KMS-11 (cell line): ENCODE results near the gene LMF2.

Source experiments
- H2AFZ ChIP-seq: fragments of 200-600 bp; sonication (generic); 2 replicates; pipeline ENCODE4 v1.6.1; 2016; ENCODE audit warnings: antibody characterized with exemption, mixed run types, low read depth
- H3K27ac ChIP-seq: fragments of 200-600 bp; sonication (generic); 2 replicates; pipeline ENCODE4 v1.6.1; 2016; ENCODE audit warnings: mild to moderate bottlenecking, mixed run types
- H3K27me3 ChIP-seq: fragments of 200-600 bp; sonication (generic); 2 replicates; pipeline ENCODE4 v1.6.1; 2017; ENCODE audit warnings: mild to moderate bottlenecking, low read depth, mixed run types, moderate library complexity; ENCODE audit not compliant: insufficient read depth
- H3K36me3 ChIP-seq: fragments of 200-600 bp; sonication (generic); 2 replicates; pipeline ENCODE4 v1.6.1; 2017; ENCODE audit warnings: mild to moderate bottlenecking, mixed run types; ENCODE audit not compliant: insufficient read depth
- H3K4me1 ChIP-seq: fragments of 200-600 bp; sonication (generic); 2 replicates; pipeline ENCODE4 v1.6.1; 2016; ENCODE audit warnings: mild to moderate bottlenecking, low read depth, mixed run types; ENCODE audit not compliant: poor library complexity, severe bottlenecking
- H3K4me2 ChIP-seq: fragments of 200-600 bp; sonication (generic); 2 replicates; pipeline ENCODE4 v1.7.0; 2016; ENCODE audit warnings: mild to moderate bottlenecking, mixed run types
- H3K4me3 ChIP-seq: fragments of 200-600 bp; sonication (generic); IDR thresholded peaks from 2 replicates; pipeline ENCODE4 v1.6.1; 2017; ENCODE audit warnings: low read depth, low read length, mixed read lengths; ENCODE audit not compliant: insufficient read depth
- H3K79me2 ChIP-seq: fragments of 200-600 bp; sonication (generic); 2 replicates; pipeline ENCODE4 v1.6.1; 2016; ENCODE audit warnings: low read depth, mixed run types; ENCODE audit not compliant: insufficient read depth
- H3K9ac ChIP-seq: fragments of 200-600 bp; sonication (generic); 2 replicates; pipeline ENCODE4 v1.6.1; 2016; ENCODE audit warnings: mild to moderate bottlenecking, mixed run types
- H4K20me1 ChIP-seq: fragments of 200-600 bp; sonication (generic); 2 replicates; pipeline ENCODE4 v1.6.1; 2016; ENCODE audit warnings: mild to moderate bottlenecking, mixed run types; ENCODE audit not compliant: insufficient read depth
- CTCF ChIP-seq: fragments of 200-600 bp; sonication (generic); conservative IDR thresholded peaks from 2 replicates; pipeline ENCODE4 v1.6.1; 2017; ENCODE audit warnings: low read depth, mild to moderate bottlenecking, antibody characterized with exemption, low read length, moderate library complexity, mixed read lengths

The LMF2 gene

GRCh38 chr22:50455201-50455600 is 52.3 kb downstream of the LMF2 start:
- no peak overlapping the region for H3K4me3 ChIP-seq
- H3K4me1 ChIP-seq: no peaks in the 10 kb centered on the region
- no peaks in the 10 kb centered on the region for H3K27me3 ChIP-seq
- no peaks in the 10 kb centered on the region for H4K20me1 ChIP-seq
- no peak overlapping the region for H3K4me2 ChIP-seq
- TF ChIP-seq CTCF: no peak
- no peak overlapping the region for H3K27ac ChIP-seq
- H3K9ac ChIP-seq: no peak overlapping the region
- no peaks in the 10 kb centered on the region for H3K36me3 ChIP-seq
- no peak overlapping the region for H2AFZ ChIP-seq
- no peaks in the 10 kb centered on the region for H3K79me2 ChIP-seq

GRCh38 chr22:50454556-50455075 is 52.9 kb downstream of the LMF2 start:
- no peaks in the 10 kb centered on the region for H3K36me3 ChIP-seq
- no peak overlapping the region for H3K27ac ChIP-seq
- H4K20me1 ChIP-seq: no peaks in the 10 kb centered on the region
- no peak overlapping the region for H3K4me3 ChIP-seq
- no peaks in the 10 kb centered on the region for H3K79me2 ChIP-seq
- no peak overlapping the region for H2AFZ ChIP-seq
- no peak overlapping the region for H3K9ac ChIP-seq
- no peaks in the 10 kb centered on the region for H3K27me3 ChIP-seq
- no peak for TF ChIP-seq CTCF
- H3K4me1 ChIP-seq: no peaks in the 10 kb centered on the region
- no peak overlapping the region for H3K4me2 ChIP-seq
